ENCODE results near the gene TOX3.

The TOX3 gene

GRCh38 chr16:52489894-52490293 is 57.0 kb downstream of the TOX3 start:
- DNase-seq = no peak

- DNase-seq = no peak
These were observed 58.1 kb downstream of the TOX3 start for GRCh38 chr16:52488837-52489289.

- no peak for DNase-seq
These were observed 59.0 kb downstream of the TOX3 start for GRCh38 chr16:52487849-52488457.

DNA sequence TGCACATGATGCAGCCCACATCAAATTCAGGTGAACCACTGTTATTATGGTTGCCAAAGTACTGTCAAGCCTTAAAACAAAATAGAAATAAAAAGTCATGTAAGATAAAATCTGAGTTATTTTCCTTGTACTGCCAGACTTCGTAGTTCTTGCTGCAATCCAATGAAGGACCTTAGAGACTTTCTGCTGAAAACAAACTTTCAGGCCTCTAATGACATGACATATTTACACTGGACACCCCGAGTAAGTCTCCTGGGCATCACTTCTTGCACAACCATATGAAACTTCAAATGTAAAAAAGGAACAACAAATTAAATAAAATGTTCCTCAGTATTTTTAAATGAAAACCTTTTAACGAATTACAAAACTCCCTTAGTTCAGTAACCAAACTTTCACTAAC is 66.7 kb downstream of the TOX3 start:
- no peak for DNase-seq

GRCh38 chr16:52476111-52476510 is 70.8 kb downstream of the TOX3 start:
- no peak for DNase-seq

DNA sequence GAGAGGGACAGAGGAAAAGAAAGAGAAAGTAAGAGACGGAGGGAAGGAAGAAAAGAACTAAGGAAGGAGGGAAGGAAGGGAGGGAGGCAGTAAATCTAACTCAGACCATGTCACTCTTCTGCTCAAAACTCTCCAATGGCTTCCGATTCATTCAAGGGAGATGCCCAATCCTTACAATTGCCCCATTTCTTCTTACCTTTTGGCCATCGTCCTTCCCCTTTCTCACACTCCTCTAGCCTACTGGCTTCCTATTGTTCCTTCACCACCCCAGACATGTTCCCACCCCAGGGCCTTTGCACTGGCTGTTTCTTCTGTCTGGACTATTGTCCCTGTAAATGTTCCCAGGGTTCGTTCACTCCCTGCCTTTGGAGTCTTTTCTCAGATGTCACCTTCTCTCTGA is 72.3 kb downstream of the TOX3 start:
- no peak for DNase-seq

DNA sequence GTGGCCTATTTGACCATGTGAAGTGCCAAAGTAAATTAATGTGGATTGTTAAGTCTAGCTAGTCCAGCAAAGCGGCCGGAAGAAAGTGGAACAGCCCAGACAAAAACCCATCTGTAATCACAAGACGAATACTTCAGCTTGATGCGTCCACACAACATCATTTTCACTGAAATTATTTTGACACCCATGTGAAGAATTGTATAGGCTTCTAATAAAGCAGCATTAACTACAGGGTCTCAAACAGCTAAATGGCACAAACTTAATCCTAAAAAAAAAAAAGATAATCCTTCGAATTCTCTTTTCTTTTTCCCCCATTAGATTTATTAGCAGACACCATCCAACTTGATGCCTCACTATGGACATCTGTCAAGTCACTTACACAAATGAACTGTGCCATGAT is 73.8 kb downstream of the TOX3 start:
- DNase-seq = no peak

- DNase-seq = no peak
These were observed 75.1 kb downstream of the TOX3 start for GRCh38 chr16:52471650-52472370.

GRCh38 chr16:52470585-52470984 is 76.4 kb downstream of the TOX3 start:
- no peak for DNase-seq

DNA sequence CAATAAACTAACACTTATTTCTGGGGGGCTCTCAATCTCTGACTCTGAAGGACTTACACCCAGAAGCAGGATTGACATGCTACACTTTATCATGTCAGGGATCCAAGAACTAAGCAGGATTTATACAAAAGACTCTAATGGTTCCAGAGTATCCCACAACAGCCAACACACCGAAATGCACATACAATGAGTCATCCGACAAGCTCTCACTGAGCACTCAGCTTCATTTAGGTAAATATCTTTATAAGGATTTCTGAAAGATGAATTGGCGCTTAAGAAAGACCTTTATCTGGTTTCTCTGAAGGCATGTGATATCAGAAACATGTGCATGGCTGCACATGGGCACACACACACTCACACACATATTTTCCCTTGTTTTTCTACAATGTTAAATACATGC is 77.2 kb downstream of the TOX3 start:
- no peak for DNase-seq

DNA sequence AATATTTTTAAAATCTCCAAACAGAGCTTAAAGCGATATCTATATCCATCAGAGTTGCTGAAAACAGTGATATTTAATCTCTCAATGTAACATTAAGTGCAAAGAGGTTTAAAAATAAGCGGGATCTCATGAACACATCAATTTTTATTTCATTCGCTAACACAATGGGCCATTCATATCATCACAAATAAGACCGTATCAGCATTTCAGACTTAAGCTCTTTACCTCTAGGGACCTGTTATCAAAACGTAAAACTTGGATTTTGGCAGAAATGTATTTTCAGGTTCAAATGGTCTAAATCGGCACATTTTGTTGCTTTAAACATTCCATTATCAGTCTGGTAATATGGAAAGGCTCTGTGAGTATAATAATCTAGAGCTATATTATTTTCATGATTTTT is 77.9 kb downstream of the TOX3 start:
- DNase-seq = no peak

DNA sequence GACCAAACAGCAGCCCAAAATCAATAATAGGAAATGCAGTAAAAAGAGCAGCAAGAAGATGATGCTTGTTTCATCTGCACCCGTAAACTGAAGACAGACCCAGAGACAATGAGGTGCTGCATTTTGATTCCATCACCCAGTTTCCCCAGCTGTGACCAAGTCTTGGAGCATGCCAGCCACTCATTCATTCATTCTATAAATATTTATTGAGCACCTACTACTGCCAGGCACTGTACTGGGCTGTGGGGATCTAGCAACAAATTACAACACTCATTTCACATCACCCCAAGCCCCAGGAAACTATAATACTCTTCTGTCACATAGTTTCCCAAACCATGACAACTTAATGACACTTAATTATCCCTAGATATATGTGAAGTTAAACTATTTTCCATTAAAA is 79.2 kb downstream of the TOX3 start:
- DNase-seq = no peak

DNA sequence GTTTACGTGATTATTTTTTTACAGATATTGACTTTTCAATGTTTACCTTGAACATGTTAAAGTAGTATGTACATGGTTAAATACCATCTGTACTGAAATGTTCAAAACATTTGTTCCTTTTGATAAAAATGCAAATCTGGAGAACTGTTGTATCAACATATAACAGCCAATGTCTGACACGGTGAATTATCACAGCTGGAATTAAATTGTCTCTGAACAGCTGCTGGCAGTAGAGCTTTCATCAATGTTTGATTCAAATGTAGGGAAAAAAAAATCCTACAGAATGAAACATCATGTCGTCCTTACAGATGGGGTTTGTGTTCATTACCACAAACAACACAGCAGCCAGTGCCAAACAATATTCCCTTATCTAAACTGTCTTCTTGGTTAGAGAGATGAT is 79.9 kb downstream of the TOX3 start:
- DNase-seq = no peak

- no peak for DNase-seq
These were observed 81.2 kb downstream of the TOX3 start for GRCh38 chr16:52465711-52466267.

- no peak for DNase-seq
These were observed 83.0 kb downstream of the TOX3 start for GRCh38 chr16:52463904-52464303.

DNA sequence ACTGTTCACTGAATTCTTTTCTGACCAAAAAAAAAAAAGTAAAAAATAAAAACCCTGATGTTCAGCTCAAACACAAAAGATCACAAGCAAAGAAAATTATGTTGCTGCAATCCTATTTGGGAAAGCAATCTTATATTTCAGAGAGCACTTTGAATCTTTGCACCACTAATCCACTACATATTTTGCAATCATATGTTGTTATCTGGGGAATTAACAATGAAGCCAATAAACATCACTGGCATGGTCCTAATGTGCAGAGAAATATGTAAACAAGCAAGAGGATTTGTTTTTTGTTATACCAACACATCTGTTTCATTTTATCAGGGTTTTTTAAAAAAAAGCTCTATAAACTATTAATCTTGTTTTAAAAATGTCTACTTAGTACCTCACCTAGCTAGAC is 84.1 kb downstream of the TOX3 start:
- no peak for DNase-seq

DNA sequence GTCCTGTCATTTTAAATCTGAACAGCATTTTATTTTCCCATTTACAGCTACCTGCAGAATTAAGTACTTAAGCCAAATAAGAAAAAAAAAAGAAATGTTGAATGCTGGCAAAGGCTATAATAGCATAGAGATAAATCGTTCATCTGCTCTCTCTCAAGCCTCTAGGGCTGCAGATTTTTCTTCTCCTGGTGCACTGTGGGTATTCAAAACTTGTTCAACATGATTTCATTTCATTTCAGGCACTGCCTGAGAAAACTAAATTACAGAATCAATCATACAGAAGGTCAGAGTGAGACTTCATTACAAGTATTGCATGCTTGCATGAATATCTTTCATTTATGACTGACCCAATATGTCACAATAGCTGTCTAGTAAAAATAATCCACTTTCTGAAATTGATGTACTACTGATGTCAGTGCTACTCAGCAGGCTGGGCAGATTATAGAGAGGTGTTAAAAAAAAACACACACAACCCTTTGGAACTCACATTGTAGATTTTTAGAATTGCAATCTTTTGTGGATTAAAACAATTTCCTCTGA is 86.2 kb downstream of the TOX3 start:
- DNase-seq = no peak

- no peak for DNase-seq
These were observed 90.6 kb downstream of the TOX3 start for GRCh38 chr16:52456368-52456767.

- no peak for DNase-seq
These were observed 91.2 kb downstream of the TOX3 start for GRCh38 chr16:52455549-52456277.

- DNase-seq = no peak
These were observed 93.3 kb downstream of the TOX3 start for GRCh38 chr16:52453644-52454043.

GRCh38 chr16:52451971-52452421 is 94.9 kb downstream of the TOX3 start:
- no peak for DNase-seq

- DNase-seq = no peak
These were observed 96.0 kb downstream of the TOX3 start for GRCh38 chr16:52450916-52451315.

DNA sequence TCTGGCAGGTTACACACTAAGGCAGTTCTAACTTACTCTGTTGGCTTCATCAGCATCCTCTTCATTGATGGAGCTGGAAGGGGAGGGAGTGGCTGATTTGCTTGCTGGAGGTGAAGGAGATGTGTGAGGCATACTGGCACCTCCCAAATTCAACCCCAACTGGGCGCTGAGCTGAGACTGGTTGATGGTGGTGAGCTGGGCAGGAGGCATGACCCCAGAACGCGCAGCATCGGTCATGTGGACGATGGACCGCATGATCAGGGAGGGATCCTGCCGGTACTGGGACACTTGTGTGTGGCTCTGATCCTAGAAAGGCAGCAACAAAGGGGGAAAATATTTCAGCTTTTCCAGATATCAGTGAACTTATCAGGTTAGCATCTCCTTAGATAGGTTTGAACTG is 96.7 kb downstream of the TOX3 start:
- DNase-seq = no peak

- no peak for DNase-seq
These were observed 100.9 kb downstream of the TOX3 start for GRCh38 chr16:52446080-52446479.

All from activated CD4-positive, alpha-beta T cell treated with anti-CD3 and anti-CD28 coated beads for 48 hours (primary cell).